Measurements from ENCODE around the gene DBP.

DBP gene

GRCh38 chr19:48644839-48645619 lies 7.8 kb upstream of the DBP start:
- H3K27me3 ChIP-seq (ENCODE audit: control insufficient read depth, insufficient read depth, low read length) = no peaks in the 10 kb centered on the region
- peak overlapping the region; percentile 70 for H3K9ac ChIP-seq
- peaks cover 3% of the 10 kb centered on the region for H3K79me2 ChIP-seq
- peak overlapping the region; percentile 92 for H3K27ac ChIP-seq
- H3K4me3 ChIP-seq (ENCODE audit: low read depth, low read length) = peak overlapping the region; percentile 92
- H3K4me2 ChIP-seq (ENCODE audit: low read length) = peak overlapping the region; percentile 99
- no peaks in the 10 kb centered on the region for H3K36me3 ChIP-seq (ENCODE audit: control insufficient read depth, insufficient read depth, low read length)
- H3K9me3 ChIP-seq (ENCODE audit: control insufficient read depth, low read length) = no peaks in the 10 kb centered on the region
- peak overlapping the region; percentile 98 for H2AFZ ChIP-seq
- TF ChIP-seq, protein P1, sequence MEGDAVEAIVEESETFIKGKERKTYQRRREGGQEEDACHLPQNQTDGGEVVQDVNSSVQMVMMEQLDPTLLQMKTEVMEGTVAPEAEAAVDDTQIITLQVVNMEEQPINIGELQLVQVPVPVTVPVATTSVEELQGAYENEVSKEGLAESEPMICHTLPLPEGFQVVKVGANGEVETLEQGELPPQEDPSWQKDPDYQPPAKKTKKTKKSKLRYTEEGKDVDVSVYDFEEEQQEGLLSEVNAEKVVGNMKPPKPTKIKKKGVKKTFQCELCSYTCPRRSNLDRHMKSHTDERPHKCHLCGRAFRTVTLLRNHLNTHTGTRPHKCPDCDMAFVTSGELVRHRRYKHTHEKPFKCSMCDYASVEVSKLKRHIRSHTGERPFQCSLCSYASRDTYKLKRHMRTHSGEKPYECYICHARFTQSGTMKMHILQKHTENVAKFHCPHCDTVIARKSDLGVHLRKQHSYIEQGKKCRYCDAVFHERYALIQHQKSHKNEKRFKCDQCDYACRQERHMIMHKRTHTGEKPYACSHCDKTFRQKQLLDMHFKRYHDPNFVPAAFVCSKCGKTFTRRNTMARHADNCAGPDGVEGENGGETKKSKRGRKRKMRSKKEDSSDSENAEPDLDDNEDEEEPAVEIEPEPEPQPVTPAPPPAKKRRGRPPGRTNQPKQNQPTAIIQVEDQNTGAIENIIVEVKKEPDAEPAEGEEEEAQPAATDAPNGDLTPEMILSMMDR (IDR thresholded peaks at IDR 0.05) = no peak
- peaks cover 7% of the 10 kb centered on the region for H3K4me1 ChIP-seq

DNA sequence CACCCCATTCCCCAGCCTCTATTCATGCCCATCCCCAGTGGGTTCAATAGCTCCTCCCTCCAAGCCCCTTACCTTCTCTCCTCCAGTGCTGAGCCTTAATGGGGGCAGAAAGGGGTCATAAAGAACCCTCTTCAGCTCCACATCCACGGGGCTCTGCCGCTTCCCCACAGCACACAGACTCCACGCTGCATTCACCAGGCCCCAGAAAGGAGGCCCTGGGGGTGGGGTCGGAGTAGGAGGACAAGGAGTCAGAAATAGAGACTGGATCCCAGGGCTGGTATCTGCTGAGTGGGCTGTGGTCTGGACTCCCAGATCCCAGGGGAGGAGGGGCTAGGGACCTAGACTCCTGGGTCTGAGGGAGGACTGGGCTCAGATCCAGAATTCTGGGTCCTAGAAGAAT lies 7.2 kb upstream of the DBP start:
- TF ChIP-seq, protein P1 (IDR thresholded peaks at IDR 0.05) = no peak
- Histone ChIP-seq H3K4me1 (peaks cover 5% of the 10 kb centered on the region), H3K36me3 (ENCODE audit: control insufficient read depth, insufficient read depth, low read length) (no peaks in the 10 kb centered on the region), H3K9ac (no peak overlapping the region), H3K9me3 (ENCODE audit: control insufficient read depth, low read length) (no peaks in the 10 kb centered on the region), H3K4me3 (ENCODE audit: low read depth, low read length) (peak overlapping the region; percentile 92), H3K79me2 (peaks cover 3% of the 10 kb centered on the region), H2AFZ (peak overlapping the region; percentile 98), H3K27ac (peak overlapping the region; percentile 92), H3K27me3 (ENCODE audit: control insufficient read depth, insufficient read depth, low read length) (no peaks in the 10 kb centered on the region), H3K4me2 (ENCODE audit: low read length) (peak overlapping the region; percentile 99)

DNA sequence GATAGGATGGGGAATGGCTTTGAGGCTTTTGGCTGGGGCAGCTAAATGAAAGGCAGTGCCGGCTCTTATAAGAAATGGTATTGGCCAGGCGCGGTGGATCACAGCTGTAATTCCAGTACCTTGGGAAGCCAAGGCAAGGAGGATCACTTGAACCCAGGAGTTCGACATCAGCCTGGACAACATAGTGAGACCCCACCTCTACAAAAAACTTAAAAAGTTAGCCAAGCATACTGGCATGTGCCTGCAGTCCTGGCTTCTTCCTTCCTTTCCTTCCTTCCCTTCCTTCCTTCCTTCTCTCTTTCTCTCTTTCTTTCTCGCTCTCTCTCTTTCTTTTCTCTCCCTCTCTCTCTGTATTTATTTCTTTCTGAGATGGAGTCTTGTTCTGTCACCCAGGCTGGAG lies 5.7 kb upstream of the DBP start:
- peaks cover 3% of the 10 kb centered on the region for H3K79me2 ChIP-seq
- H3K36me3 ChIP-seq (ENCODE audit: control insufficient read depth, insufficient read depth, low read length) = no peaks in the 10 kb centered on the region
- H3K4me1 ChIP-seq = peaks cover 10% of the 10 kb centered on the region
- no peak overlapping the region for H3K27ac ChIP-seq
- H3K9me3 ChIP-seq (ENCODE audit: control insufficient read depth, low read length) = no peaks in the 10 kb centered on the region
- no peak overlapping the region for H2AFZ ChIP-seq
- H3K4me3 ChIP-seq (ENCODE audit: low read depth, low read length) = no peak overlapping the region
- TF ChIP-seq, protein P1 (IDR thresholded peaks at IDR 0.05) = no peak
- no peak overlapping the region for H3K4me2 ChIP-seq (ENCODE audit: low read length)
- H3K9ac ChIP-seq = no peak overlapping the region
- H3K27me3 ChIP-seq (ENCODE audit: control insufficient read depth, insufficient read depth, low read length) = no peaks in the 10 kb centered on the region

- peaks cover 10% of the 10 kb centered on the region for H3K4me1 ChIP-seq
- H3K27ac ChIP-seq = no peak overlapping the region
- H2AFZ ChIP-seq = no peak overlapping the region
- peaks cover 3% of the 10 kb centered on the region for H3K79me2 ChIP-seq
- no peak overlapping the region for H3K4me3 ChIP-seq (ENCODE audit: low read depth, low read length)
- H3K9ac ChIP-seq = no peak overlapping the region
- TF ChIP-seq, protein P1 (IDR thresholded peaks at IDR 0.05) = no peak
- H3K9me3 ChIP-seq (ENCODE audit: control insufficient read depth, low read length) = no peaks in the 10 kb centered on the region
- no peak overlapping the region for H3K4me2 ChIP-seq (ENCODE audit: low read length)
- H3K27me3 ChIP-seq (ENCODE audit: control insufficient read depth, insufficient read depth, low read length) = no peaks in the 10 kb centered on the region
- H3K36me3 ChIP-seq (ENCODE audit: control insufficient read depth, insufficient read depth, low read length) = no peaks in the 10 kb centered on the region
These were observed 4.7 kb upstream of the DBP start for GRCh38 chr19:48641850-48642249.
